Measurements from ENCODE around the gene DGKB.

DGKB gene

GRCh38 chr7:14858866-14859265 lies 43.7 kb downstream of the DGKB start:
- FAIRE-seq, result no peak

GRCh38 chr7:14858410-14858809 lies 44.1 kb downstream of the DGKB start:
- no peak for FAIRE-seq

- FAIRE-seq, result no peak
Measured at GRCh38 chr7:14855033-14855794, 47.3 kb downstream of the DGKB start.

- FAIRE-seq, result no peak
Measured at GRCh38 chr7:14854471-14854870, 48.1 kb downstream of the DGKB start.

- no peak for FAIRE-seq
Measured at GRCh38 chr7:14851610-14852009, 50.9 kb downstream of the DGKB start.

- no peak for FAIRE-seq
Measured at GRCh38 chr7:14850039-14850438, 52.5 kb downstream of the DGKB start.

- FAIRE-seq, result no peak
Measured at GRCh38 chr7:14846405-14846804, 56.1 kb downstream of the DGKB start.

GRCh38 chr7:14843755-14844154 lies 58.8 kb downstream of the DGKB start:
- FAIRE-seq, result no peak

GRCh38 chr7:14842523-14842922 lies 60.0 kb downstream of the DGKB start:
- FAIRE-seq, result no peak

- FAIRE-seq, result no peak
Measured at GRCh38 chr7:14841869-14842268, 60.7 kb downstream of the DGKB start.

GRCh38 chr7:14841086-14841485 lies 61.5 kb downstream of the DGKB start:
- FAIRE-seq, result no peak

GRCh38 chr7:14839307-14839706 lies 63.2 kb downstream of the DGKB start:
- no peak for FAIRE-seq

- no peak for FAIRE-seq
Measured at GRCh38 chr7:14837216-14837615, 65.3 kb downstream of the DGKB start.

- no peak for FAIRE-seq
Measured at GRCh38 chr7:14836571-14837189, 65.9 kb downstream of the DGKB start.

- no peak for FAIRE-seq
Measured at GRCh38 chr7:14836006-14836405, 66.5 kb downstream of the DGKB start.

- no peak for FAIRE-seq
Measured at GRCh38 chr7:14835384-14835783, 67.2 kb downstream of the DGKB start.

- no peak for FAIRE-seq
Measured at GRCh38 chr7:14834883-14835282, 67.7 kb downstream of the DGKB start.

- FAIRE-seq, result no peak
Measured at GRCh38 chr7:14834456-14834855, 68.1 kb downstream of the DGKB start.

- no peak for FAIRE-seq
Measured at GRCh38 chr7:14833707-14834106, 68.8 kb downstream of the DGKB start.

- no peak for FAIRE-seq
Measured at GRCh38 chr7:14828053-14828452, 74.5 kb downstream of the DGKB start.

- FAIRE-seq, result no peak
Measured at GRCh38 chr7:14826426-14826825, 76.1 kb downstream of the DGKB start.

- FAIRE-seq, result no peak
Measured at GRCh38 chr7:14825912-14826311, 76.6 kb downstream of the DGKB start.

- FAIRE-seq, result no peak
Measured at GRCh38 chr7:14822481-14822854, 80.1 kb downstream of the DGKB start.

- no peak for FAIRE-seq
Measured at GRCh38 chr7:14821757-14822480, 80.6 kb downstream of the DGKB start.

Measured in A204.1 (cell line).